CD4-positive, alpha-beta T cell (primary cell): ENCODE measurements around the gene CSNK1G1. TPM values are rescaled to one million over a fixed set of nuclear protein-coding genes. Genes with fewer than 3 reads are reported as not detected.

Source experiments
- ATAC-seq: fragments of 200-7000 bp; cut with Tn5 transposase; one replicate; pipeline ENCODE4 v1.10.0; 2022; ENCODE audit warnings: mild to moderate bottlenecking; ENCODE audit not compliant: poor library complexity
- CTCF ChIA-PET: fragments of 350-600 bp; sonication (Branson Sonifier 250); formaldehyde crosslinking; loops from one replicate; lab custom pipeline; 2021; ENCODE audit warnings: antibody characterized with exemption, inconsistent platforms; lab: Charles Lee
- POLR2A ChIA-PET: fragments of 350-600 bp; sonication (Branson Sonifier 250); formaldehyde crosslinking; loops from one replicate; lab custom pipeline; 2021; ENCODE audit warnings: antibody characterized with exemption, inconsistent platforms; lab: Charles Lee
- DNase-seq, 14 experiments: peaks; one replicate each; pipeline ENCODE4 v3.0.0-alpha.2; 2013 to 2020; ENCODE audit warnings: mixed read lengths in 2 of 14
- H3K27ac ChIP-seq, 2 donors: one replicate each; pipeline versions ENCODE4 v1.5.1 to v1.7.0; 2013; ENCODE audit warnings: low read length in 2 of 2, low read depth in 1 of 2, mild to moderate bottlenecking in 1 of 2
- H3K27me3 ChIP-seq, 2 experiments: 1 replicate in 1 of 2; 2 replicates in 1 of 2; pipeline versions ENCODE4 v1.6.1 to v1.7.0; 2013; ENCODE audit warnings: low read length in 2 of 2, control low read depth in 1 of 2, mild to moderate bottlenecking in 1 of 2, moderate library complexity in 1 of 2; ENCODE audit not compliant: insufficient read depth in 2 of 2, control insufficient read depth in 1 of 2
- H3K36me3 ChIP-seq: one replicate; pipeline ENCODE4 v1.6.1; 2013; ENCODE audit warnings: low read length, control low read depth; ENCODE audit not compliant: insufficient read depth
- H3K4me1 ChIP-seq: one replicate; pipeline ENCODE4 v1.6.1; 2013; ENCODE audit warnings: low read length, control low read depth; ENCODE audit not compliant: insufficient read depth
- H3K4me3 ChIP-seq: one replicate; pipeline ENCODE4 v1.5.1; 2013; ENCODE audit warnings: mild to moderate bottlenecking, low read length, moderate library complexity
- H3K9me3 ChIP-seq, 2 experiments: 1 replicate in 1 of 2; 2 replicates in 1 of 2; pipeline versions ENCODE4 v1.6.1 to v1.7.0; 2013; ENCODE audit warnings: low read length in 2 of 2, mild to moderate bottlenecking in 2 of 2, control low read depth in 1 of 2, moderate library complexity in 1 of 2; ENCODE audit not compliant: control insufficient read depth in 1 of 2, insufficient read depth in 1 of 2
- H3K27ac Mint-ChIP-seq: one replicate; pipeline ENCODE4 v1.8.0; 2020; ENCODE audit warnings: mixed read lengths
- H3K27me3 Mint-ChIP-seq: one replicate; pipeline ENCODE4 v1.8.0; 2021; ENCODE audit warnings: mixed read lengths
- H3K36me3 Mint-ChIP-seq: one replicate; pipeline ENCODE4 v1.8.0; 2021; ENCODE audit warnings: low read depth, mixed read lengths
- H3K4me1 Mint-ChIP-seq: one replicate; pipeline ENCODE4 v1.8.0; 2021; ENCODE audit warnings: low read depth, mixed read lengths
- H3K4me3 Mint-ChIP-seq: one replicate; pipeline ENCODE4 v1.8.0; 2020; ENCODE audit warnings: mild to moderate bottlenecking, mixed read lengths
- H3K9me3 Mint-ChIP-seq: one replicate; pipeline ENCODE4 v1.8.0; 2020; ENCODE audit warnings: mixed read lengths
- intact Hi-C, 2 experiments: fragments of 100-400 bp; cut with DNase I in 1 of 2; cut with micrococcal nuclease in 1 of 2; formaldehyde crosslinking; loops; one replicate each; pipeline versions ENCODE4 v1.15.1 to v1.9.0; 2023 to 2025; cut with DNase I, micrococcal nuclease
- total RNA-seq, 174 experiments: library from RNA in 2 of 174; stranded (reverse) in 2 of 174; gene quantifications; one replicate each; pipeline ENCODE4 v1.2.3 and lab custom pipeline; 2021 to 2026
- TF ChIP-seq, protein P1 (sequence below): fragments of 200-600 bp; IDR thresholded peaks from one replicate; pipeline ENCODE4 v1.8.0; 2022; ENCODE audit warnings: antibody characterized with exemption, mild to moderate bottlenecking

Gene CSNK1G1
- total RNA-seq, 2 experiments from 2014 or later, result 12.2 to 13.7 TPM

DNA sequence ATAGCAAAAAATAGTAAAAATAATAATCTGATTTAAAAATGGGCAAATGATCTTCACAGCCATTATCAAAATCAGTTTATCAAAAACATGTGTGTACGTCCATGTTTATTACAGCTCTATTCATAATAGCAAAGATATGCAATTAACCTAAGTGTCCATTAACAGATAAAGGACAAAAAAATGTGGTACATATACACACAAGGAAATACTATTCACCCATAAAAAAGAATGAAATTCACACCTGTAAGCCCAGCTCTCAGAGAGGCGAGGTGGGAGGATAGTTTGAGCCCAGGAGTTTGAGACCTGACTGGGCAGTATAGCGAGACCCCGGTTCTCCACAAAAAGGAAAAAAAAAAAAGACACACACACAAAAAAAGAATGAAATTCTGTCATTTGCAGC, 110.6 kb downstream of the CSNK1G1 start:
- ChIA-PET POLR2A (no interaction called here), CTCF (no interaction called here)
- Mint-ChIP-seq H3K27ac (no peak overlapping the region), H3K27me3 (no peaks in the 10 kb centered on the region), H3K9me3 (no peaks in the 10 kb centered on the region), H3K4me1 (peaks cover 36% of the 10 kb centered on the region), H3K36me3 (peaks cover 38% of the 10 kb centered on the region), H3K4me3 (no peak overlapping the region)
- DNase-seq (no peak), ATAC-seq (no peak)
- Histone ChIP-seq H3K4me1 (no peaks in the 10 kb centered on the region), H3K9me3 (no peaks in the 10 kb centered on the region), H3K36me3 (no peaks in the 10 kb centered on the region), H3K27ac (no peak overlapping the region), H3K27me3 (no peaks in the 10 kb centered on the region), H3K4me3 (no peak overlapping the region)
- intact Hi-C loops, result no loop called here
- TF ChIP-seq, protein P1, sequence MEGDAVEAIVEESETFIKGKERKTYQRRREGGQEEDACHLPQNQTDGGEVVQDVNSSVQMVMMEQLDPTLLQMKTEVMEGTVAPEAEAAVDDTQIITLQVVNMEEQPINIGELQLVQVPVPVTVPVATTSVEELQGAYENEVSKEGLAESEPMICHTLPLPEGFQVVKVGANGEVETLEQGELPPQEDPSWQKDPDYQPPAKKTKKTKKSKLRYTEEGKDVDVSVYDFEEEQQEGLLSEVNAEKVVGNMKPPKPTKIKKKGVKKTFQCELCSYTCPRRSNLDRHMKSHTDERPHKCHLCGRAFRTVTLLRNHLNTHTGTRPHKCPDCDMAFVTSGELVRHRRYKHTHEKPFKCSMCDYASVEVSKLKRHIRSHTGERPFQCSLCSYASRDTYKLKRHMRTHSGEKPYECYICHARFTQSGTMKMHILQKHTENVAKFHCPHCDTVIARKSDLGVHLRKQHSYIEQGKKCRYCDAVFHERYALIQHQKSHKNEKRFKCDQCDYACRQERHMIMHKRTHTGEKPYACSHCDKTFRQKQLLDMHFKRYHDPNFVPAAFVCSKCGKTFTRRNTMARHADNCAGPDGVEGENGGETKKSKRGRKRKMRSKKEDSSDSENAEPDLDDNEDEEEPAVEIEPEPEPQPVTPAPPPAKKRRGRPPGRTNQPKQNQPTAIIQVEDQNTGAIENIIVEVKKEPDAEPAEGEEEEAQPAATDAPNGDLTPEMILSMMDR, result no peak

DNA sequence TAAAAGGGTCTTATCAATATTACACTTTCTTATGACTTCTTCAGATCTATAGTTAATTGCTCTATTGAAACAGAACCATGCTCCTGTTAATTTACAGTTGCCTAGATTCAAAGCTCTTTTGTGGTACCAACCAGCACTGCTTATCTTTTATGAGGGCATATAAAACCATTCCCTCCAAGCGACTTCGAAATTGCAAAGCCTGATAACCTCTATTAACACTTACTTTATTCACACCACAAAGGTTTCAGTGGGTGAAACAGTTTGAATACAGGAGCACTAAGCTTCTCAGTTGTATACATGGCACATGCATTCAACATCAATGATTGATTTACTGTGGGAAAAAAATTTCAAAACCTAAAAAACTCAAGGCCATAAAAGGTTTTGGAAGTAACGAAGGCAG, 118.3 kb downstream of the CSNK1G1 start:
- H3K4me1 ChIP-seq, result no peaks in the 10 kb centered on the region
- H3K27me3 ChIP-seq, result no peaks in the 10 kb centered on the region
- TF ChIP-seq, protein P1, result no peak
- Mint-ChIP-seq H3K9me3 (no peaks in the 10 kb centered on the region), H3K4me1 (peaks cover 48% of the 10 kb centered on the region), H3K4me3 (no peak overlapping the region), H3K36me3 (peaks cover 7% of the 10 kb centered on the region), H3K27me3 (no peaks in the 10 kb centered on the region), H3K27ac (no peak overlapping the region)
- intact Hi-C loops, result no loop called here
- ChIA-PET CTCF (no interaction called here), POLR2A (no interaction called here)
- no peak overlapping the region for H3K27ac ChIP-seq
- H3K9me3 ChIP-seq, result no peaks in the 10 kb centered on the region
- H3K36me3 ChIP-seq, result no peaks in the 10 kb centered on the region
- no peak for DNase-seq
- H3K4me3 ChIP-seq, result no peak overlapping the region
- ATAC-seq, result no peak

DNA sequence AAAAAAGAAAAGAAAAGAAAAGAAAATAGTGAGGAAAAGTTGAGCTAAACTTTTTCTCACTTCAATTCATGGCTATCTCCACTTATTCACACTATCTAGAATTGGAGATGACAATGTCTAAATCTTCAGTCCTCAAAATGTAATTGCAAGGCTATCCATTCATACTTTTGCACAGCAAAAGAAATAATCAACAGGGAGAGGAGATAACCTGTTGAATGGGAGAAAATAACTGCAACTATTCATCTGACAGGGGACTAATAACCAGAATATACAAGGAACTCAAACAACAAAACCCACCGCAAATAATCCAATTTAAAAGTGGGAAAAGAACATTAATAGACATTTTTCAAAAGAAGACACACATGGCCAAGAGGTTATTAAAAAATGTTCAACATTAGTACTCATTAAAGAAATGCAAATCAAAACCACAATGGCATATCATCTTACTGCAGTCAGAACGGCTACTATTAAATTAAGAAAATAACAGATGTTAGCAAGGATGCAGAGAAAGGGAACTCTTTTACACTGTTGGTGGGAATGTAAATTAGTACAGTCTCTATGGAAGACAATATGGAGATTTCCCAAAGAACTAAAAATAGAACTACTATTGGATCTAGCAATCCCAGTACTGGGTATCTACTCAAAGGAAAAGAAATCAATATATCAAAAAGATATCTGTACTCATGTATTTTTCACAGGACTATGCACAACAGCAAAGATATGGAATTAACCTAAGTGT, 119.6 kb downstream of the CSNK1G1 start:
- Mint-ChIP-seq H3K4me3 (no peak overlapping the region), H3K9me3 (no peaks in the 10 kb centered on the region), H3K27me3 (no peaks in the 10 kb centered on the region), H3K4me1 (peaks cover 40% of the 10 kb centered on the region), H3K36me3 (no peaks in the 10 kb centered on the region), H3K27ac (no peak overlapping the region)
- intact Hi-C loops, result no loop called here
- no peaks in the 10 kb centered on the region for H3K4me1 ChIP-seq
- TF ChIP-seq, protein P1, result no peak
- H3K27ac ChIP-seq, result no peak overlapping the region
- DNase-seq (no peak), ATAC-seq (no peak)
- POLR2A ChIA-PET, result no interaction called here
- H3K27me3 ChIP-seq, result no peaks in the 10 kb centered on the region
- CTCF ChIA-PET, result no interaction called here
- H3K9me3 ChIP-seq, result no peaks in the 10 kb centered on the region
- H3K36me3 ChIP-seq, result no peaks in the 10 kb centered on the region
- H3K4me3 ChIP-seq, result no peak overlapping the region
